OCI-LY3 (cell line): ENCODE results near the gene KRT8.

Experiments used
- H2AFZ ChIP-seq: fragments of 200-600, 300-600 bp; shearing (Covaris generic); 2 replicates; pipeline ENCODE4 v1.6.0; 2014; ENCODE audit warnings: antibody characterized with exemption, low read depth, low read length
- H3K27ac ChIP-seq: fragments of 200-600, 300-600 bp; sonication (generic); 2 replicates; pipeline ENCODE4 v1.5.1; 2014; ENCODE audit warnings: mild to moderate bottlenecking, low read length, moderate library complexity, mixed read lengths
- H3K27me3 ChIP-seq: fragments of 200-600, 300-600 bp; sonication (generic); 2 replicates; pipeline ENCODE4 v1.6.1; 2014; ENCODE audit warnings: low read depth, low read length, mixed read lengths
- H3K36me3 ChIP-seq: fragments of 200-600, 300-600 bp; sonication (generic); replicated peaks from 2 replicates; pipeline ENCODE3; 2014; ENCODE audit warnings: low read depth, low read length, mixed read lengths
- H3K4me1 ChIP-seq: fragments of 300-600, 200-600 bp; sonication (generic); 2 replicates; pipeline ENCODE4 v1.6.1; 2014; ENCODE audit warnings: low read length, mixed read lengths
- H3K4me2 ChIP-seq: fragments of 200-600, 300-600 bp; sonication (generic); 2 replicates; pipeline ENCODE4 v1.6.1; 2014; ENCODE audit warnings: low read length, mixed read lengths
- H3K4me3 ChIP-seq: fragments of 300-600, 200-600 bp; sonication (generic); 2 replicates; pipeline ENCODE4 v1.5.1; 2014; ENCODE audit warnings: antibody characterized with exemption, mild to moderate bottlenecking, low read length, moderate library complexity
- H3K79me2 ChIP-seq: fragments of 300-600, 200-600 bp; shearing (Covaris generic); 2 replicates; pipeline ENCODE4 v1.6.1; 2014; ENCODE audit warnings: mild to moderate bottlenecking, low read length, mixed read lengths
- H3K9ac ChIP-seq: fragments of 300-600, 200-600 bp; shearing (Covaris generic); 2 replicates; pipeline ENCODE4 v1.6.0; 2014; ENCODE audit warnings: mild to moderate bottlenecking, low read length, moderate library complexity
- H3K9me3 ChIP-seq: fragments of 200-600, 300-600 bp; shearing (Covaris generic); 2 replicates; pipeline ENCODE4 v1.6.1; 2014; ENCODE audit warnings: low read length, mixed read lengths; ENCODE audit not compliant: insufficient read depth
- H4K20me1 ChIP-seq: fragments of 200-600, 300-600 bp; sonication (generic); 2 replicates; pipeline ENCODE4 v1.6.1; 2016; ENCODE audit warnings: low read length, mixed read lengths; ENCODE audit not compliant: insufficient read depth
- EZH2phosphoT487 ChIP-seq: fragments of 200-600 bp; shearing (Covaris generic); IDR thresholded peaks from 2 replicates; pipeline ENCODE4 v1.6.1; 2018; ENCODE audit warnings: antibody characterized with exemption, mixed run types, low read depth
- TF ChIP-seq, protein P1 (sequence below): fragments of 200-600, 300-600 bp; sonication (generic); IDR thresholded peaks from 2 replicates; pipeline ENCODE4 v1.5.1; 2014; ENCODE audit warnings: antibody characterized with exemption, low read length, low read depth

KRT8 gene

GRCh38 chr12:52862023-52862422 lies 42.9 kb downstream of the KRT8 start:
- H3K4me1 ChIP-seq: no peaks in the 10 kb centered on the region
- H4K20me1 ChIP-seq: no peaks in the 10 kb centered on the region
- no peak overlapping the region for H3K27ac ChIP-seq
- no peak overlapping the region for H3K4me3 ChIP-seq
- H3K79me2 ChIP-seq: no peaks in the 10 kb centered on the region
- 0 out of 2 replicates have a peak, but pooled peaks cover 7% of the 10 kb centered on the region for H3K27me3 ChIP-seq
- no peaks in the 10 kb centered on the region for H3K9me3 ChIP-seq
- no peaks in the 10 kb centered on the region for H3K36me3 ChIP-seq
- TF ChIP-seq, protein P1, sequence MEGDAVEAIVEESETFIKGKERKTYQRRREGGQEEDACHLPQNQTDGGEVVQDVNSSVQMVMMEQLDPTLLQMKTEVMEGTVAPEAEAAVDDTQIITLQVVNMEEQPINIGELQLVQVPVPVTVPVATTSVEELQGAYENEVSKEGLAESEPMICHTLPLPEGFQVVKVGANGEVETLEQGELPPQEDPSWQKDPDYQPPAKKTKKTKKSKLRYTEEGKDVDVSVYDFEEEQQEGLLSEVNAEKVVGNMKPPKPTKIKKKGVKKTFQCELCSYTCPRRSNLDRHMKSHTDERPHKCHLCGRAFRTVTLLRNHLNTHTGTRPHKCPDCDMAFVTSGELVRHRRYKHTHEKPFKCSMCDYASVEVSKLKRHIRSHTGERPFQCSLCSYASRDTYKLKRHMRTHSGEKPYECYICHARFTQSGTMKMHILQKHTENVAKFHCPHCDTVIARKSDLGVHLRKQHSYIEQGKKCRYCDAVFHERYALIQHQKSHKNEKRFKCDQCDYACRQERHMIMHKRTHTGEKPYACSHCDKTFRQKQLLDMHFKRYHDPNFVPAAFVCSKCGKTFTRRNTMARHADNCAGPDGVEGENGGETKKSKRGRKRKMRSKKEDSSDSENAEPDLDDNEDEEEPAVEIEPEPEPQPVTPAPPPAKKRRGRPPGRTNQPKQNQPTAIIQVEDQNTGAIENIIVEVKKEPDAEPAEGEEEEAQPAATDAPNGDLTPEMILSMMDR: no peak
- TF ChIP-seq EZH2phosphoT487: no peak
- no peak overlapping the region for H3K4me2 ChIP-seq
- no peak overlapping the region for H3K9ac ChIP-seq
- H2AFZ ChIP-seq: no peak overlapping the region

DNA sequence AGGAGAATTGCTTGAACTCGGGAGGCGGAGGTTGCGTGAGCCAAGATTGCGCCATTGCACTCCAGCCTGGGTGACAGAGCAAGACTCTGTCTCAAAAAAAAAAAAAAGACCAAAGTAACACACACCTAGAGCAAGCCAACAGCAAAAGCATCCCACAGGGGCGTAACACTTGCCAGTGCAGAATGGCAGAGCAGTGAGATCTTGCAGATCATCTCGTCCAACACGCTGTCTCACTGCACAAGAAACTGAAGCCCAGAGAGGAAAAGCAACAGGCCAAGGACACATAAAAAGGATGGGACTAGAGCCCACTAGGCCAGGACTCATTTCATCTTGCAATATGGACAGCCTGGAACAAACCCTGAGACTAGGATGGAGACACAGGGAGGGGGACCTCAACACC lies 43.4 kb downstream of the KRT8 start:
- H3K9me3 ChIP-seq: no peaks in the 10 kb centered on the region
- no peak overlapping the region for H3K27ac ChIP-seq
- H3K9ac ChIP-seq: no peak overlapping the region
- no peak overlapping the region for H3K4me3 ChIP-seq
- no peak overlapping the region for H3K4me2 ChIP-seq
- H3K36me3 ChIP-seq: no peaks in the 10 kb centered on the region
- TF ChIP-seq EZH2phosphoT487: no peak
- TF ChIP-seq, protein P1: no peak
- no peaks in the 10 kb centered on the region for H4K20me1 ChIP-seq
- H3K4me1 ChIP-seq: no peaks in the 10 kb centered on the region
- H3K27me3 ChIP-seq: 0 out of 2 replicates have a peak, but pooled peaks cover 7% of the 10 kb centered on the region
- no peak overlapping the region for H2AFZ ChIP-seq
- no peaks in the 10 kb centered on the region for H3K79me2 ChIP-seq

DNA sequence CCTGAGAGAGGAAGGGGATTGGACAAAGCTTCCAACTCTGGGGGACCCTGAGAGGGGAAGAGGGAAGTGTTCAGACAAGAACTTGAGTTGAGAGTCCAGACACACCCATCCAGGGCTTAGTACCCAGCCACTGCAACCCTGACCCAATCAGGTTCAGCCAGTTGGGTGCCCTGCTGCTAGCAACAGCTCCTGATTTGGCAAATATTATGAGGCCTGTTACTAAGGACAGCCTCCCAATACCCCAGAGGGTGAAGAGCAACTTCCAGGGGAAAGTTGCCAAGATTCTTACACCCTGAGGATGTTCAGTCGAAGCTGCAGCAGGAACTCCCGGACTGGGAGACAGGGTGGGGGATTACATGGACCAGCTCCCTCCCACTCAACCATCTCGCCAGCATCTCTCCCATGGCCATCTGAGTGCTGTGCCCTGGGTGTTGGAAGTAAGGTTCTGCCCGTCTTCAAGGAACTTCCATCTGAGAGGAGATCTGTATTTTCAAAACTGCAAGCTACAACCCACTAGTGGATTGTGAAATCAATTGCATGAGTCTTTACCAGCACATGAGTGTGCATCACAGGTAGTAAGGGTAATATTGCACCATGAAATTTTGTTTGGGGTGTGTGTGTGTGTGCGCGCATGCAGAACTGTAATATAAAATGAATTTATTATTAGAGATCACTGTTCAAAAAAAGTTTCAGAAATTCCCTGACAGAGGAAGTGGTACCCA lies 44.6 kb downstream of the KRT8 start:
- Histone ChIP-seq H3K27ac (no peak overlapping the region), H3K36me3 (no peaks in the 10 kb centered on the region), H3K4me1 (no peaks in the 10 kb centered on the region), H3K4me3 (no peak overlapping the region), H3K79me2 (no peaks in the 10 kb centered on the region), H2AFZ (no peak overlapping the region), H3K9me3 (no peaks in the 10 kb centered on the region), H3K4me2 (no peak overlapping the region), H3K9ac (no peak overlapping the region), H3K27me3 (0 out of 2 replicates have a peak, but pooled peaks cover 7% of the 10 kb centered on the region), H4K20me1 (no peaks in the 10 kb centered on the region)
- TF ChIP-seq, protein P1: no peak
- TF ChIP-seq EZH2phosphoT487: no peak

- Histone ChIP-seq H2AFZ (no peak overlapping the region), H3K9me3 (no peaks in the 10 kb centered on the region), H3K9ac (no peak overlapping the region), H3K79me2 (no peaks in the 10 kb centered on the region), H3K4me3 (no peak overlapping the region), H4K20me1 (no peaks in the 10 kb centered on the region), H3K36me3 (no peaks in the 10 kb centered on the region), H3K4me1 (no peaks in the 10 kb centered on the region), H3K27ac (no peak overlapping the region), H3K4me2 (no peak overlapping the region), H3K27me3 (peaks cover 12% of the 10 kb centered on the region; the same call in 1 of the 2 replicates)
- TF ChIP-seq, protein P1: no peak
- no peak for TF ChIP-seq EZH2phosphoT487
Observed at GRCh38 chr12:52857500-52857899, 47.4 kb downstream of the KRT8 start.
